NCI-H187 treated with DMSO at 0.1 percent for 48 hours (cell line): ENCODE measurements around the gene DAAM1.

Source experiments
- DNase-seq: peaks from one replicate; lab custom pipeline; 2025; lab: John Stamatoyannopoulos, UW

Gene DAAM1

GRCh38 chr14:59254911-59255545 is 66.6 kb downstream of the DAAM1 start:
- no peak for DNase-seq

GRCh38 chr14:59256331-59256730 is 67.9 kb downstream of the DAAM1 start:
- no peak for DNase-seq

- no peak for DNase-seq
These were observed 72.9 kb downstream of the DAAM1 start for GRCh38 chr14:59261334-59261733.

- DNase-seq, result no peak
These were observed 74.4 kb downstream of the DAAM1 start for GRCh38 chr14:59262717-59263454.

- no peak for DNase-seq
These were observed 77.3 kb downstream of the DAAM1 start for GRCh38 chr14:59265808-59266207.

GRCh38 chr14:59267046-59267445 is 78.6 kb downstream of the DAAM1 start:
- DNase-seq, result no peak

GRCh38 chr14:59268011-59268410 is 79.5 kb downstream of the DAAM1 start:
- no peak for DNase-seq

- no peak for DNase-seq
These were observed 80.4 kb downstream of the DAAM1 start for GRCh38 chr14:59268858-59269257.

- DNase-seq, result no peak
These were observed 81.0 kb downstream of the DAAM1 start for GRCh38 chr14:59269466-59269865.

- no peak for DNase-seq
These were observed 82.8 kb downstream of the DAAM1 start for GRCh38 chr14:59271256-59271655.

- no peak for DNase-seq
These were observed 83.3 kb downstream of the DAAM1 start for GRCh38 chr14:59271734-59272133.

- DNase-seq, result no peak
These were observed 84.2 kb downstream of the DAAM1 start for GRCh38 chr14:59272633-59273032.

GRCh38 chr14:59273737-59274136 is 85.3 kb downstream of the DAAM1 start:
- no peak for DNase-seq

GRCh38 chr14:59274991-59275391 is 86.5 kb downstream of the DAAM1 start:
- peak; percentile 59 for DNase-seq

GRCh38 chr14:59275668-59276067 is 87.2 kb downstream of the DAAM1 start:
- DNase-seq, result no peak

GRCh38 chr14:59276235-59276634 is 87.8 kb downstream of the DAAM1 start:
- no peak for DNase-seq

GRCh38 chr14:59277659-59278058 is 89.2 kb downstream of the DAAM1 start:
- DNase-seq, result no peak

- no peak for DNase-seq
These were observed 89.6 kb downstream of the DAAM1 start for GRCh38 chr14:59278111-59278510.

GRCh38 chr14:59280961-59281360 is 92.5 kb downstream of the DAAM1 start:
- DNase-seq, result no peak

GRCh38 chr14:59281609-59282377 is 93.3 kb downstream of the DAAM1 start:
- DNase-seq, result no peak

GRCh38 chr14:59282378-59282765 is 93.9 kb downstream of the DAAM1 start:
- no peak for DNase-seq

- DNase-seq, result no peak
These were observed 94.9 kb downstream of the DAAM1 start for GRCh38 chr14:59283361-59283760.

- DNase-seq, result no peak
These were observed 95.6 kb downstream of the DAAM1 start for GRCh38 chr14:59284059-59284458.
